Astrocyte of the spinal cord (primary cell): ENCODE results near the gene ALDH3B2.

Experiments used
- DNase-seq: peaks from one replicate; pipeline ENCODE4 v3.0.0; 2011; ENCODE audit warnings: low read depth, low spot score
- H3K4me3 ChIP-seq: 2 replicates; pipeline ENCODE4 v1.5.1; 2011; ENCODE audit warnings: low read depth, mild to moderate bottlenecking, low read length, moderate library complexity
- CTCF ChIP-seq: IDR thresholded peaks from 2 replicates; pipeline ENCODE4 v1.5.1; 2012; ENCODE audit warnings: low read depth, mild to moderate bottlenecking, low read length, inconsistent platforms
- in situ Hi-C: cut with HindIII; loops from 2 replicates; pipeline ENCODE4 v1.10.0; 2017; ENCODE audit warnings: low sequenced_read_pairs

The ALDH3B2 gene

GRCh38 chr11:67614730-67615714 is 59.4 kb downstream of the ALDH3B2 start:
- DNase-seq, result no peak
- peak; percentile 54 for TF ChIP-seq CTCF
- in situ Hi-C loops, result no loop called here
- H3K4me3 ChIP-seq, result no peak overlapping the region

GRCh38 chr11:67613960-67614715 is 60.3 kb downstream of the ALDH3B2 start:
- peak overlapping the region; percentile 13 for H3K4me3 ChIP-seq
- in situ Hi-C loops, result no loop called here
- peak; percentile 29 for DNase-seq
- peak; percentile 82 for TF ChIP-seq CTCF

- TF ChIP-seq CTCF, result no peak
- H3K4me3 ChIP-seq, result no peak overlapping the region
- in situ Hi-C loops, result no loop called here
- DNase-seq, result no peak
Measured at GRCh38 chr11:67613313-67613959, 61.0 kb downstream of the ALDH3B2 start.

GRCh38 chr11:67612751-67613150 is 61.7 kb downstream of the ALDH3B2 start:
- no peak overlapping the region for H3K4me3 ChIP-seq
- no peak for TF ChIP-seq CTCF
- DNase-seq, result no peak
- in situ Hi-C loops, result no loop called here
